Right lobe of liver (tissue), 6 donors: ENCODE results near the gene SULT1C3. TPM values are rescaled to one million over a fixed set of nuclear protein-coding genes. Genes with fewer than 3 reads are reported as not detected.

ENCODE experiments used
- ATAC-seq, 4 donors: fragments of 200-7000 bp; cut with Tn5 transposase; one replicate each; pipeline ENCODE4 v1.9.1; 2020; ENCODE audit warnings: mild to moderate bottlenecking in 4 of 4, moderate library complexity in 4 of 4
- DNase-seq, 3 donors: peaks; one replicate each; pipeline ENCODE4 v3.0.0-alpha.2; 2020
- H3K27ac ChIP-seq, 3 donors: fragments of 200-600 bp; one replicate each; pipeline ENCODE4 v1.8.0; 2022
- H3K27me3 ChIP-seq, 2 donors: fragments of 200-600 bp; one replicate each; pipeline ENCODE4 v1.8.0; 2022
- H3K36me3 ChIP-seq, 4 donors: fragments of 200-600 bp; sonication (generic) in 1 of 4; one replicate each; pipeline versions ENCODE4 v1.5.1 to v1.8.0; 2017 to 2022; ENCODE audit warnings: control low read depth in 1 of 4
- H3K4me1 ChIP-seq, 4 donors: fragments of 200-600 bp; sonication (generic) in 1 of 4; one replicate each; pipeline versions ENCODE4 v1.5.1 to v1.8.0; 2017 to 2022; ENCODE audit warnings: control low read depth in 1 of 4
- H3K4me3 ChIP-seq, 3 donors: fragments of 200-600 bp; one replicate each; pipeline ENCODE4 v1.8.0; 2022
- H3K9me3 ChIP-seq, 4 donors: fragments of 200-600 bp; sonication (generic) in 1 of 4; one replicate each; pipeline versions ENCODE4 v1.5.1 to v1.8.0; 2017 to 2022; ENCODE audit warnings: control low read depth in 1 of 4
- CTCF ChIP-seq, 4 donors: fragments of 200-600 bp in 3 of 4; fragments of 450-650 bp in 1 of 4; IDR thresholded peaks; one replicate each; pipeline versions ENCODE4 v1.5.1 to v1.8.0; 2016 to 2022; ENCODE audit warnings: antibody characterized with exemption in 4 of 4, mild to moderate bottlenecking in 2 of 4
- POLR2A ChIP-seq: fragments of 450-650 bp; IDR thresholded peaks from one replicate; pipeline ENCODE4 v1.6.1; 2017; ENCODE audit warnings: antibody characterized with exemption, mild to moderate bottlenecking
- WGBS: methylation state at CpG from one replicate; pipeline ENCODE4 v1.1.6; 2018; ENCODE audit warnings: low coverage, low lambda C conversion rate; ENCODE audit not compliant: insufficient coverage; ENCODE audit errors: missing lambda C conversion rate; 5-methylcytosine and 5-hydroxymethylcytosine counted together
- intact Hi-C, 2 donors: fragments of 100-400 bp; cut with DNase I; formaldehyde crosslinking; loops; one replicate each; pipeline versions ENCODE4 v1.11.2 to v1.14.1; 2022
- total RNA-seq, 6 experiments: library from RNA; depleted of rRNA in 2 of 6; stranded (reverse); fragments of >200 nt in 2 of 6; fragmentation: NEBNext Ultra II Directional in 3 of 6; extraction: Animal tissue kit (Norgen Biotek cat#: 25700) in 3 of 6; gene quantifications; one replicate each; pipeline versions ENCODE4 v1.1.0 to v1.2.4, GENCODE V29; 2016 to 2023
- donor health status: DM: no; HTN: yes; CAD: no.
- donor health status: DM: no; HTN: no; CAD: no.
- donor health status: DM: no; HTN: no; CAD: no.
- donor health status: DM: no; HTN: yes; CAD: no.
- donor health status: DM: no; HTN: yes; CAD: no.

Gene SULT1C3
- total RNA-seq, 6 experiments from 2014 or later, result not detected

- intact Hi-C loops, result no loop called here
- TF ChIP-seq POLR2A (no peak), CTCF (IDR thresholded peaks at IDR 0.05) (no peak)
- 49% methylated on average over 4 of the region's 7 CpGs for WGBS
- Histone ChIP-seq H3K4me3 (no peak overlapping the region), H3K36me3 (no peaks in the 10 kb centered on the region), H3K27me3 (no peaks in the 10 kb centered on the region), H3K27ac (no peak overlapping the region), H3K4me1 (no peaks in the 10 kb centered on the region), H3K9me3 (no peaks in the 10 kb centered on the region)
- no peak for ATAC-seq
- DNase-seq, result no peak
These were observed 39.2 kb upstream of the SULT1C3 start for GRCh38 chr2:108200569-108200968.

GRCh38 chr2:108212671-108213070, 27.1 kb upstream of the SULT1C3 start:
- Histone ChIP-seq H3K36me3 (no peaks in the 10 kb centered on the region), H3K4me3 (no peak overlapping the region), H3K9me3 (no peaks in the 10 kb centered on the region), H3K27me3 (no peaks in the 10 kb centered on the region), H3K27ac (no peak overlapping the region), H3K4me1 (no peaks in the 10 kb centered on the region)
- WGBS, result 63% methylated on average over 3 of the region's 3 CpGs
- DNase-seq (no peak), ATAC-seq (no peak)
- TF ChIP-seq CTCF (IDR thresholded peaks at IDR 0.05), result no peak
- no peak for TF ChIP-seq POLR2A
- intact Hi-C loops, result loop anchor here in 1 of 2 donors (10.0 kb wide), 1 partner anchor 372 kb away; no protein-coding TSS in a partner anchor

GRCh38 chr2:108215794-108216211, 24.0 kb upstream of the SULT1C3 start:
- H3K9me3 ChIP-seq, result no peaks in the 10 kb centered on the region
- ATAC-seq, result peak; percentile 82 to 99 (median 95)
- H3K27me3 ChIP-seq, result no peaks in the 10 kb centered on the region
- no peaks in the 10 kb centered on the region for H3K36me3 ChIP-seq
- peak; percentile 28 to 60 (median 52) for DNase-seq
- H3K27ac ChIP-seq, result no peak overlapping the region
- H3K4me1 ChIP-seq, result no peaks in the 10 kb centered on the region
- TF ChIP-seq POLR2A, result no peak
- TF ChIP-seq CTCF (IDR thresholded peaks at IDR 0.05), result peak in 3 of 4 donors; percentile 18 to 63 (median 37)
- 27% methylated on average over 3 of the region's 3 CpGs for WGBS
- intact Hi-C loops, result loop anchor here in 1 of 2 donors (10.0 kb wide), 1 partner anchor 369 kb away; no protein-coding TSS in a partner anchor
- no peak overlapping the region for H3K4me3 ChIP-seq

- intact Hi-C loops, result loop anchor here in 1 of 2 donors (10.0 kb wide), 1 partner anchor 368 kb away; no protein-coding TSS in a partner anchor
- no peak for TF ChIP-seq CTCF (IDR thresholded peaks at IDR 0.05)
- no peak for TF ChIP-seq POLR2A
- no peaks in the 10 kb centered on the region for H3K9me3 ChIP-seq
- 88% methylated on average over 2 of the region's 2 CpGs for WGBS
- no peak overlapping the region for H3K4me3 ChIP-seq
- H3K27me3 ChIP-seq, result no peaks in the 10 kb centered on the region
- no peak overlapping the region for H3K27ac ChIP-seq
- H3K4me1 ChIP-seq, result no peaks in the 10 kb centered on the region
- H3K36me3 ChIP-seq, result no peaks in the 10 kb centered on the region
- ATAC-seq, result no peak
- DNase-seq, result no peak
These were observed 22.6 kb upstream of the SULT1C3 start for GRCh38 chr2:108217211-108217610.

- no peak overlapping the region for H3K4me3 ChIP-seq
- no peaks in the 10 kb centered on the region for H3K4me1 ChIP-seq
- ATAC-seq (no peak), DNase-seq (no peak)
- H3K36me3 ChIP-seq, result no peaks in the 10 kb centered on the region
- no peak for TF ChIP-seq POLR2A
- TF ChIP-seq CTCF (IDR thresholded peaks at IDR 0.05), result no peak
- 42% methylated on average over 1 of the region's 3 CpGs for WGBS
- peaks cover 0 to 7% (median 0%) of the 10 kb centered on the region in 4 donors for H3K9me3 ChIP-seq
- H3K27me3 ChIP-seq, result no peaks in the 10 kb centered on the region
- H3K27ac ChIP-seq, result no peak overlapping the region
- intact Hi-C loops, result loop anchor here in 1 of 2 donors (10.0 kb wide), 1 partner anchor 365 kb away; no protein-coding TSS in a partner anchor
These were observed 20.1 kb upstream of the SULT1C3 start for GRCh38 chr2:108219688-108220087.
